Activated B cell treated with CpG ODN at 0.5 μM for 24 hours (primary cell): ENCODE measurements around the gene DOCK3. TPM values are rescaled to one million over a fixed set of nuclear protein-coding genes. Genes with fewer than 3 reads are reported as not detected.
"Not testable (repeated sequence)": the region's sequence is repeated elsewhere in the genome, so short reads cannot be mapped to it uniquely, and the experiment has no call there.

Source experiments
- ATAC-seq: fragments of 200-7000 bp; cut with Tn5 transposase; one replicate; pipeline ENCODE4 v1.10.0; 2021; ENCODE audit warnings: low read depth, mild to moderate bottlenecking, moderate library complexity
- CTCF ChIA-PET: fragments of 350-600 bp; sonication (Branson Sonifier 250); formaldehyde crosslinking; loops from one replicate; lab custom pipeline; 2021; ENCODE audit warnings: antibody characterized with exemption; lab: Charles Lee
- POLR2A ChIA-PET: fragments of 350-600 bp; sonication (Branson Sonifier 250); formaldehyde crosslinking; loops from one replicate; lab custom pipeline; 2021; ENCODE audit warnings: antibody characterized with exemption; lab: Charles Lee
- DNase-seq: peaks from one replicate; pipeline ENCODE4 v3.0.0; 2022
- H3K27ac Mint-ChIP-seq: one replicate; pipeline ENCODE4 v1.8.0; 2020; ENCODE audit warnings: mixed read lengths
- H3K27me3 Mint-ChIP-seq: one replicate; pipeline ENCODE4 v1.8.0; 2021; ENCODE audit warnings: mixed read lengths
- H3K36me3 Mint-ChIP-seq: one replicate; pipeline ENCODE4 v1.8.0; 2021; ENCODE audit warnings: low read depth, mixed read lengths
- H3K4me1 Mint-ChIP-seq: one replicate; pipeline ENCODE4 v1.8.0; 2021; ENCODE audit warnings: mixed read lengths
- H3K4me3 Mint-ChIP-seq: one replicate; pipeline ENCODE4 v1.8.0; 2020; ENCODE audit warnings: mild to moderate bottlenecking, mixed read lengths
- H3K9me3 Mint-ChIP-seq: one replicate; pipeline ENCODE4 v1.8.0; 2020; ENCODE audit warnings: mixed read lengths
- intact Hi-C: fragments of 100-400 bp; cut with micrococcal nuclease; formaldehyde crosslinking; loops from one replicate; pipeline ENCODE4 v1.15.1; 2024
- total RNA-seq: library from RNA; stranded (reverse); gene quantifications from 2 replicates; pipeline ENCODE4 v1.2.3, GENCODE V29; 2022
- TF ChIP-seq, protein P1 (sequence below): fragments of 200-600 bp; IDR thresholded peaks from one replicate; pipeline ENCODE4 v1.8.0; 2022; ENCODE audit warnings: antibody characterized with exemption, mild to moderate bottlenecking

The DOCK3 gene
- total RNA-seq, 1 donor from 2014 or later = 0.04 TPM

DNA sequence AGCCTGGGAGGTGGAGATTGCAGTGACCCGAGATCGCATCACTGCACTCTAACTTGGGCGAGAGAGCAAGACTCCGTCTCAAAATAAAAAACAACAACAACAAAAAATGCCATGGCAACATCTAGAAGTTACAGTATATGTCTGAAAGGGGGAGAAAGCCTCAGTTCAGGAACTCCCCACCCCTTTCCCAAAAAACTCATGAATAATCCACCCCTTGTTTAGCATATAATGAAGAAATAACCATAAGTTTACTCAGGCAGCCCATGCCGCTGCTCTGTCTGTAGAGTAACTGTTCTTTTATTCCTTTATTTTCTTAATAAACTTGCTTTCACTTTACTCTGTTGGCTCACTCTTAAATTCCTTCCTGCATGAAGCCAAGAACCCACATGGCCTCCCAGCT lies 145.2 kb downstream of the DOCK3 start:
- H3K9me3 Mint-ChIP-seq = no peaks in the 10 kb centered on the region
- H3K4me3 Mint-ChIP-seq = no peak overlapping the region

DNA sequence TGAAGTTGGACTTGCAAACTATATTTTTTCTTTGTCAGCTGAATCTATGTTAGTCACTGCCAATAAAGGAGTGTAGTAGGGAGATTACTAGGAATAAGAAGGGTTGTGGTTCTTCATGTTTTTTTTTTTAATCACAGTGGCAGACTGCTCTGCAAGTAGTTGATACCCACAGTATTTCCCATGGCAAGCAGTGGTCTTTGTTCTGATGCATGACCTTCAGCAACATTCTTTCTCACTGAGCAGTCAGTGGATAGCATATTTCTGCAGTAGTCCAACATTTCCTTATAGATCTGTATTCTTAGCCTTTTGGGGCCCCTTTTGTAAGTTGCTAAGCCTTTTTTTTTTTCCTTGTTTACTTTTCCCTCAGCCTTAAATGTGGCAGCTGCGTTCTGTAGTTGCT lies 151.1 kb downstream of the DOCK3 start:
- POLR2A ChIA-PET = no interaction called here

More for the DNA sequence above, 145.2 kb downstream of the DOCK3 start:
- intact Hi-C loops = no loop called here
- ChIA-PET CTCF (no interaction called here), POLR2A (no interaction called here)
- DNase-seq (no peak), ATAC-seq (no peak)
- H3K27ac Mint-ChIP-seq = no peak overlapping the region
- H3K36me3 Mint-ChIP-seq = no peaks in the 10 kb centered on the region
- H3K4me1 Mint-ChIP-seq = no peaks in the 10 kb centered on the region
- TF ChIP-seq, protein P1, sequence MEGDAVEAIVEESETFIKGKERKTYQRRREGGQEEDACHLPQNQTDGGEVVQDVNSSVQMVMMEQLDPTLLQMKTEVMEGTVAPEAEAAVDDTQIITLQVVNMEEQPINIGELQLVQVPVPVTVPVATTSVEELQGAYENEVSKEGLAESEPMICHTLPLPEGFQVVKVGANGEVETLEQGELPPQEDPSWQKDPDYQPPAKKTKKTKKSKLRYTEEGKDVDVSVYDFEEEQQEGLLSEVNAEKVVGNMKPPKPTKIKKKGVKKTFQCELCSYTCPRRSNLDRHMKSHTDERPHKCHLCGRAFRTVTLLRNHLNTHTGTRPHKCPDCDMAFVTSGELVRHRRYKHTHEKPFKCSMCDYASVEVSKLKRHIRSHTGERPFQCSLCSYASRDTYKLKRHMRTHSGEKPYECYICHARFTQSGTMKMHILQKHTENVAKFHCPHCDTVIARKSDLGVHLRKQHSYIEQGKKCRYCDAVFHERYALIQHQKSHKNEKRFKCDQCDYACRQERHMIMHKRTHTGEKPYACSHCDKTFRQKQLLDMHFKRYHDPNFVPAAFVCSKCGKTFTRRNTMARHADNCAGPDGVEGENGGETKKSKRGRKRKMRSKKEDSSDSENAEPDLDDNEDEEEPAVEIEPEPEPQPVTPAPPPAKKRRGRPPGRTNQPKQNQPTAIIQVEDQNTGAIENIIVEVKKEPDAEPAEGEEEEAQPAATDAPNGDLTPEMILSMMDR = no peak
- peaks cover 2% of the 10 kb centered on the region for H3K27me3 Mint-ChIP-seq

DNA sequence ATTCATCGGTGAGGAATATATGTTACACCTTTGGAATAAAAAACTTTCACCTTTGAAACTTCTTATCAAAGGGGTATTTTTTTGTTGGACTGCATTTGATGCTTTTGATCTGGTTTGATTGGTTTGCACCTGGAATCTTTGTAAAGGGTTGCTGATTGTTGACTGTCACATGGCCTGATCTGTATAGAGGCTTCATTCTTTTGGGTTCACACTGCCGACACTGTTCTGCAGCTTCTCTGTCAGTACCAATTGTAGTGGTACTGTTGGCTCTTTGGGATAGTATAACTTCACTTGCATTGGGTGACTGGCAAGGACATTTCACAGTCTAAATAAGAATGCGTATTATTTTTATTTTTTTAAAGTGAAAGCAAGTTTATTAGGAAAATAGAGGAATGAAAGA lies 155.7 kb downstream of the DOCK3 start:
- CTCF ChIA-PET = no interaction called here
- no peak for DNase-seq
- no peak overlapping the region for H3K4me3 Mint-ChIP-seq
- POLR2A ChIA-PET = no interaction called here
- H3K27me3 Mint-ChIP-seq = peaks cover 16% of the 10 kb centered on the region
- TF ChIP-seq, protein P1 = no peak
- no peaks in the 10 kb centered on the region for H3K4me1 Mint-ChIP-seq
- no peak overlapping the region for H3K27ac Mint-ChIP-seq
- peaks cover 2% of the 10 kb centered on the region for H3K9me3 Mint-ChIP-seq
- no peaks in the 10 kb centered on the region for H3K36me3 Mint-ChIP-seq
- no peak for ATAC-seq
- intact Hi-C loops = no loop called here

More for the DNA sequence above, 151.1 kb downstream of the DOCK3 start:
- Mint-ChIP-seq H3K36me3 (no peaks in the 10 kb centered on the region), H3K4me3 (no peak overlapping the region), H3K27me3 (peaks cover 8% of the 10 kb centered on the region), H3K9me3 (no peaks in the 10 kb centered on the region), H3K4me1 (no peaks in the 10 kb centered on the region), H3K27ac (no peak overlapping the region)
- TF ChIP-seq, protein P1 = no peak
- DNase-seq (no peak), ATAC-seq (no peak)
- intact Hi-C loops = no loop called here
- CTCF ChIA-PET = no interaction called here

DNA sequence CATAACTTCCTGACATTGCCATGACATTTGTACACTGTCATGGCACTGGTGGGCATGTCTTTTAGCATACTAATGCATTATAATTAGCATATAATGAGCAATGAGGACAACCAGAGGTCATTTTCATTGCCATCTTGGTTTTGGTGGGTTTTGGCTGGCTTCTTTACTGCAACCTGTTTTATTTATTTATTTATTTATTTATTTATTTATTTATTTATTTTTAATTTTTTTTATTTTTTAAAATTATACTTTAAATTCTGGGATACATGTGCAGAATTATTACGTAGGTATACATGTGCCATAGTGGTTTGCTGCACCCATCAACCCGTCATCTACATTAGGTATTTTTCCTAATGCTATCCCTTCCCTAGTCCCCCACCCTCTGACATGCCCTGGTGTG lies 156.3 kb downstream of the DOCK3 start:
- H3K27ac Mint-ChIP-seq, H3K36me3 Mint-ChIP-seq, POLR2A ChIA-PET, H3K9me3 Mint-ChIP-seq, H3K4me1 Mint-ChIP-seq, intact Hi-C loops, ATAC-seq, H3K4me3 Mint-ChIP-seq, CTCF ChIA-PET, DNase-seq: not testable (repeated sequence)
- H3K27me3 Mint-ChIP-seq = peaks cover 14% of the 10 kb centered on the region

DNA sequence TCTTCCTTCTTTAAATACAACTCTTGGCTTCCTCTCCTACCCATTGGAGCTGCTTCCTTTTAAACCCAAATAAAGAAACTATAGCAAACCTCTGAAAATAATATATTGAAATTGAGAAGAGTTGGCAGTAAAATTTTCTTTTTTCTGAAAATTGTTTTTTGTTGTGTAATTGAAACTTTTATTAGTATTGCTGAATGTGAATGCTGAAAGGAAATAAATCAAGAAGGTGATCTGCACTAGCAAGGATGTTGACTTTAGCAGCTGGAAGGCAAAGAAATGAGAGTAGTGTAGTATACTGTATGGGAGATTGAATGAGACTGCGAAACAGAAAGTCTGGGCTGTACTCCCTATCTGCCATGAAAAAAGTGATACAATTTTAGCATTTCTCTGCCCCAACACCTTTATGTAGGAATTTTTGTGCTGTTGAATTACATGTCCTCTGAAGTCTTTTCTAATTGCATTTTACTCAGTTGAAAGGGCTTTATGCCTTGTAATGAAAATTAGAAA lies 166.3 kb downstream of the DOCK3 start:
- no peak for DNase-seq
- TF ChIP-seq, protein P1 = no peak
- H3K36me3 Mint-ChIP-seq = no peaks in the 10 kb centered on the region
- ChIA-PET CTCF (no interaction called here), POLR2A (no interaction called here)
- no peaks in the 10 kb centered on the region for H3K4me1 Mint-ChIP-seq
- no peak for ATAC-seq
- intact Hi-C loops = no loop called here
- H3K9me3 Mint-ChIP-seq = no peaks in the 10 kb centered on the region
- no peak overlapping the region for H3K27ac Mint-ChIP-seq
- H3K27me3 Mint-ChIP-seq = peaks cover 16% of the 10 kb centered on the region
- H3K4me3 Mint-ChIP-seq = no peak overlapping the region

DNA sequence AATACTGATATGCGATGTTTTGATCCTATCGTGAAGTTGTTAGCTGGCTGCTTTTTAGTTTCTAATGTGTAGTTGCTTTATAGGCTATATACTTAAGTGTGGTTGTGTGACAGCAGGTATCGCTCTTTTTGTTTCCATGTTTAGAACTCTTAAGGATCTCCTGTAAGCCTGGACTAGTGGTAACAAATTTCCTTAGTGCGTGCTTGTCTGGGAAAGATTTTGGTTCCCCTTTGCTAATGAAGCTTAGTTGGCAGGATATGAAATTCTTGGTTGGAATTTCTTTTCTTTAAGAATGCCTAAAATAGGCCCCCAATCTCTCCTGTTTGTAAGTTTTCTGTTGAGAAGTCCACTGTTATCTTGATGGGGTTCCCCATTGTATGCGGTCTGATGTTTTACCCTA lies 173.6 kb downstream of the DOCK3 start:
- Mint-ChIP-seq H3K27ac (no peak overlapping the region), H3K9me3 (peaks cover 12% of the 10 kb centered on the region), H3K4me3 (no peak overlapping the region), H3K27me3 (peaks cover 10% of the 10 kb centered on the region), H3K36me3 (no peaks in the 10 kb centered on the region), H3K4me1 (no peaks in the 10 kb centered on the region)
- ChIA-PET POLR2A (no interaction called here), CTCF (no interaction called here)
- ATAC-seq (no peak), DNase-seq (no peak)
- TF ChIP-seq, protein P1 = no peak
- intact Hi-C loops = no loop called here
